Measurements from ENCODE around the gene OSM. TPM values are rescaled to one million over a fixed set of nuclear protein-coding genes. Genes with fewer than 3 reads are reported as not detected.

The OSM gene
- total RNA-seq, 1 experiment from 2014 or later = not detected

- Histone ChIP-seq H3K27me3 (ENCODE audit: insufficient read depth, low read length) (no peaks in the 10 kb centered on the region), H3K27ac (ENCODE audit: low read depth, low read length) (peak overlapping the region; percentile 53), H3K4me3 (replicated peaks in 1 of 2; ENCODE audit: low read depth in 1 of 2, low read length in 2 of 2) (peak overlapping the region; percentile 65 to 80), H3K79me2 (ENCODE audit: insufficient read depth, low read length) (no peaks in the 10 kb centered on the region), H4K20me1 (ENCODE audit: insufficient read depth) (no peaks in the 10 kb centered on the region), H3K4me1 (ENCODE audit: control insufficient read depth in 1 of 2, insufficient read depth in 2 of 2, low read length in 2 of 2) (peaks cover 37 to 57% of the 10 kb centered on the region in 2 experiments), H3K9me2 (ENCODE audit: insufficient read depth) (no peaks in the 10 kb centered on the region), H3K36me3 (ENCODE audit: control insufficient read depth in 1 of 2, insufficient read depth in 2 of 2, low read length in 2 of 2) (peaks cover 2 to 4% of the 10 kb centered on the region in 2 experiments; a peak in 2 of 4 replicates), H3K4me2 (ENCODE audit: low read length) (peak overlapping the region; percentile 97), H2AFZ (ENCODE audit: low read depth, low read length, poor library complexity, severe bottlenecking) (no peak overlapping the region), H3K9ac (ENCODE audit: low read length) (peak overlapping the region; percentile 70), H3K9me3 (ENCODE audit: control insufficient read depth in 1 of 2, insufficient read depth in 1 of 2, low read depth in 1 of 2, low read length in 2 of 2) (no peaks in the 10 kb centered on the region)
- DNase-seq (ENCODE audit: low read depth, low spot score) (no peak), ATAC-seq (no peak)
- ChIA-PET RAD21 (ENCODE audit: low non-redundant PET in 1 of 2, low total read pairs in 2 of 2, uncharacterized antibody in 2 of 2, unreplicated experiment in 2 of 2) (interaction anchor here (0.7 to 2.0 kb wide), 18 partner anchors 18 to 199 kb away, joined by 3 to 21 read pairs (median 3); partner anchors contain the start of genes RNF215 (in 2 of the 2), TBC1D10A (in 2 of the 2), MTFP1 (in 1 of the 2) and SEC14L2 (in 1 of the 2)), POLR2A (interaction anchor here (0.9 to 1.9 kb wide), 11 partner anchors 29 to 137 kb away, joined by 3 to 10 read pairs (median 6); partner anchors contain the start of genes CCDC157, MTFP1, RNF215 and SEC14L2), CTCF (interaction anchor here (0.6 to 5.4 kb wide), 40 partner anchors 10 to 587 kb away, joined by 3 to 81 read pairs (median 5); partner anchors contain the start of genes CCDC157, RNF215, SEC14L2 and SF3A1)
- intact Hi-C loops (cut with micrococcal nuclease) = loop anchor here (1.0 to 5.0 kb wide), 3 partner anchors 39 to 139 kb away; partner anchors contain the start of genes MTFP1 and RNF215
- no TSS peak for BruUV-seq (replicated peaks)
- TF ChIP-seq SIN3A (IDR thresholded peaks at IDR 0.05; ENCODE audit: low read depth) = no peak
- no peak for TF ChIP-seq REST (IDR thresholded peaks at IDR 0.05; ENCODE audit: low read depth)
- no peak for TF ChIP-seq CBX3 (IDR thresholded peaks at IDR 0.05; ENCODE audit: low read depth)
- no peak for TF ChIP-seq ATF3 (IDR thresholded peaks at IDR 0.05)
- no peak for TF ChIP-seq RAD21 (IDR thresholded peaks at IDR 0.05; ENCODE audit: low read depth)
- no peak for TF ChIP-seq SP1 (IDR thresholded peaks at IDR 0.05; ENCODE audit: low read depth)
- TF ChIP-seq ZNF274 (IDR thresholded peaks at IDR 0.05; ENCODE audit: low read depth, low read length) = no peak
- TF ChIP-seq CEBPB (IDR thresholded peaks at IDR 0.05; ENCODE audit: low read depth) = no peak
- TF ChIP-seq TCF7L2 (IDR thresholded peaks at IDR 0.05; ENCODE audit: borderline replicate concordance, extremely low read depth, insufficient read depth, insufficient read length) = no peak
- TF ChIP-seq EZH2phosphoT487 (IDR thresholded peaks at IDR 0.05; ENCODE audit: borderline replicate concordance) = no peak
- TF ChIP-seq YY1 (IDR thresholded peaks at IDR 0.05; ENCODE audit: extremely low read depth, insufficient replicate concordance, low read depth, low read length) = no peak
- TF ChIP-seq FOSL1 (IDR thresholded peaks at IDR 0.05; ENCODE audit: low read depth) = no peak
- no peak for TF ChIP-seq SRF (IDR thresholded peaks at IDR 0.05; ENCODE audit: low read depth)
- no peak for TF ChIP-seq POLR2A (IDR thresholded peaks at IDR 0.05; ENCODE audit: borderline replicate concordance, extremely low read depth, insufficient read depth, insufficient read length)
- TF ChIP-seq ZBTB33 (IDR thresholded peaks at IDR 0.05; ENCODE audit: extremely low read depth, insufficient replicate concordance, low read length) = no peak
- TF ChIP-seq MAX (IDR thresholded peaks at IDR 0.05) = no peak
- no peak for TF ChIP-seq ZFX (IDR thresholded peaks at IDR 0.05)
- no peak for TF ChIP-seq EGR1 (IDR thresholded peaks at IDR 0.05; ENCODE audit: low read depth)
Observed at GRCh38 chr22:30288419-30289140, 21.9 kb upstream of the OSM start.

Data from HCT116 (cell line).